GM19238 (cell line): Measurements from ENCODE around the gene CABP2.
"Not testable (repeated sequence)": the region's sequence is repeated elsewhere in the genome, so short reads cannot be mapped to it uniquely, and the experiment has no call there.

Experiments used
- DNase-seq: peaks from one replicate; pipeline ENCODE4 v3.0.0; 2011; ENCODE audit warnings: low spot score; ENCODE audit not compliant: insufficient read length

CABP2 gene

GRCh38 chr11:67477344-67478050 is 45.7 kb downstream of the CABP2 start:
- DNase-seq: not testable (repeated sequence)

GRCh38 chr11:67476692-67477091 is 46.6 kb downstream of the CABP2 start:
- not testable (repeated sequence) for DNase-seq

GRCh38 chr11:67472882-67473281 is 50.4 kb downstream of the CABP2 start:
- no peak for DNase-seq

GRCh38 chr11:67470337-67471002 is 52.8 kb downstream of the CABP2 start:
- DNase-seq: no peak

- no peak for DNase-seq
Measured at GRCh38 chr11:67469508-67469811, 53.8 kb downstream of the CABP2 start.
